ENCODE measurements around the gene HOXB1.

The HOXB1 gene

DNA sequence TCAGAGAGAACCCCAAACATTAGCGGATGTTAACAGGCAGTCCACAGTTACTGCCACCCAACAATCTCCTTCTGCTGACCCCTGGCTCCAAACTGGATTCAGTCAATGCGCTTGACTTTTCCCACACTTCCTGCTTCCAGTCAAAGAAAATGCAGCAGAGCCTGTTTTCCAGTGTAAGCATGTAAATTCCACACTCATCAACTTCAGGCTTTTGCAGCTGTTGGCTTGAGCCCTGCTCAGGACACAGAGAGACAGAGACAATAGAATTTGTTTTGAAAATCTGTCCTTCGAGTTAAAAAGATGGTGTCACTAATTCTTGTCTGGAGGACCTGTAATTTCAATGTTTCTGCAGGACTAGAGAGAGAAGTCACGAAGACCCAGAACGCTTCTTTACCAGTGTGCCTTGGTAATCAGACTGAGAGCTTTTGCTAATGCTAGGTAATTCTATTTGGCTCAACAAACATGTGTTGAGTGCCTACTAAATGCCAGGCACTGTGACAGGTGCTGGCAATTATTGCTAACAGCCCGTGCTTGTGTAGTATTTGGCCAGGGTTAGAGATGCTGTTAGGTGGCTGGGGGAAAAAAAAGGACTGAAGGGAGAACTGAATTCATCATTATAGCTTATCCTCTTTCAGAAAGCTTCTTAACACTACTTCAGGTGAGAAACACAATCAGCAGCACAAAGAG lies 32.5 kb downstream of the HOXB1 start:
- TF ChIP-seq GATA2 (IDR thresholded peaks at IDR 0.05; ENCODE audit: low read depth, low read length): no peak
- no peak for TF ChIP-seq GATA3 (IDR thresholded peaks at IDR 0.05; ENCODE audit: low read depth, low read length)

DNA sequence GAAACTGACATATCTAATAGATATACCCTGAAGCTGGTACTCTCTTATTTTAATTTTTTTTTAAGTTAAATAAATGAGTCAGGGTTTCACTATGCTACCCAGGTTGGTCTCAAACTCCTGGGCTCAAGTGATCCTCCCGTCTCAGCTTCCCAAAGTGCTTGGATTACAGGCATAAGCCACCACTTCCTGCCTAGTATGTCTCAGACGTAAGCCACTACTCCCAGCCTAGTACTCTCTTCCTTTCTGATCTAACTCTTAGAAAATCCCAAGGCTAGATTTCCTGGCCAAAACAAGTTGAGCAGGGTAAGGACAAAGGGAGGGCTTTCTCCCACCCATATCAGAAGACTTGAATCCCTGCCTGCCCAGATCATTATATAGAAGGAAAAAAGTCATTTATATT lies 33.7 kb downstream of the HOXB1 start:
- TF ChIP-seq GATA2 (IDR thresholded peaks at IDR 0.05; ENCODE audit: low read depth, low read length): no peak
- TF ChIP-seq GATA3 (IDR thresholded peaks at IDR 0.05; ENCODE audit: low read depth, low read length): no peak

DNA sequence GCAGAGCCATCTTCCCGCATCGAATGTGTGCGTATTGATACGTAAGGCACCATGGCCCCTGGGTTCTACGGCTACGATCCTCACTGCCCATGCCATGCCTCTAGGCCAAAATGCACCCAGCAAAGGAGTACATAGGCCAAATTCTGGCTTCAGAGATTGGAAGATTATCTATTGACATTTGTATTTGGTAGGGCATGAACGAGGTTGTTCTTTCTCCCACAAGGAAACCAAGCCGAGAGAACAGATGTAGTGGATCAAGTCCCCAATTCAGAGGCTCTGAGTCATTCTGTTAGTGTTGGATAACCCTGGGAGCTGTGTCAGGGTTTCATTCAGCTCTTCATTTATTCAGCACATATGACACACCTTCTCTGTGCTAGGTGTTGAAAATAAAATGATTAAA lies 36.5 kb downstream of the HOXB1 start:
- TF ChIP-seq GATA2 (IDR thresholded peaks at IDR 0.05; ENCODE audit: low read depth, low read length) (no peak), GATA3 (IDR thresholded peaks at IDR 0.05; ENCODE audit: low read depth, low read length) (no peak)

DNA sequence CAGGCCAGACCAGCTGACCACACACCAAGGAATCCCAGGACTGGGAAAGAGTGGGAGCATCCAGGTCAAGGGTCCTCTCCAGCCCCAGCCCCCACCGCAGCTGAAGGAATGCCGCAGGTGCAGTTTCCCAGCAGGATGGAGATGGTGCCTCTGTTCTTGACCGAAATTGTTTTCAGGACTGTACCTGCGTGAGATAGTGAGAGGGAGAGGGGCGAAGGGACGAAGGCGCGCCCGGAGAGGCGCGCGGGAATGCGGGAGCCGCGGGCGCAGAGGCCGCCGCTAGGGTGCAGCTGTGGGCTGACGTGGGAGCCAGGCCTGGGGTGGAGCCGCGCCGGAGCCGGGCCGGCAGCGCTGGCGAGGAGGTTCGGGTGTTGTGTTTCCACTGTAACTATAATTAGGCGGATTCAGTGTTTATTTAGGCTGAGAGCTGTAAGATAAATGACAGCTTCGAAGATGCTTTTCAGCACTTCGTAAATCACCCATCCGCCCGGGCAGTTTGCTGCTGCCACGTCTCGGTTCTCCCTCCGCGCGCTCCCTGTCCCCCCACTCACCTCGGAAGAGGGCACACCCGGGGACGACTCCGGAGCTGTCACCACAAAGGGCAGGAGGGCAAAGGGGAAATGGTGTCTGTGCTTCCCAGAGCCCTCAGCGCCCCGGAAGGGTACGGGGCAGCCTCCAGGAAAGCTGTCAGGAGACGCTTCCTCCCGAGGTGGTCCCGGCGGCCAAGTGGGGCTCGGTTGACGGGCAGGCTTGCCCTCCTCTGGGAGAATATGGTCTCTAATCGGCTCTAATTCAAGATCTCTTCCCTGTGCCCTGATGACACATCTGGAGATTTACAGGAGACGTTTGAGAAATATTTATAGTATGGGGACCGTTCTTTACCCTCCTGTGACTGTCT lies 38.2 kb downstream of the HOXB1 start:
- TF ChIP-seq GATA2 (IDR thresholded peaks at IDR 0.05; ENCODE audit: low read depth, low read length) (no peak), GATA3 (IDR thresholded peaks at IDR 0.05; ENCODE audit: low read depth, low read length) (no peak)

DNA sequence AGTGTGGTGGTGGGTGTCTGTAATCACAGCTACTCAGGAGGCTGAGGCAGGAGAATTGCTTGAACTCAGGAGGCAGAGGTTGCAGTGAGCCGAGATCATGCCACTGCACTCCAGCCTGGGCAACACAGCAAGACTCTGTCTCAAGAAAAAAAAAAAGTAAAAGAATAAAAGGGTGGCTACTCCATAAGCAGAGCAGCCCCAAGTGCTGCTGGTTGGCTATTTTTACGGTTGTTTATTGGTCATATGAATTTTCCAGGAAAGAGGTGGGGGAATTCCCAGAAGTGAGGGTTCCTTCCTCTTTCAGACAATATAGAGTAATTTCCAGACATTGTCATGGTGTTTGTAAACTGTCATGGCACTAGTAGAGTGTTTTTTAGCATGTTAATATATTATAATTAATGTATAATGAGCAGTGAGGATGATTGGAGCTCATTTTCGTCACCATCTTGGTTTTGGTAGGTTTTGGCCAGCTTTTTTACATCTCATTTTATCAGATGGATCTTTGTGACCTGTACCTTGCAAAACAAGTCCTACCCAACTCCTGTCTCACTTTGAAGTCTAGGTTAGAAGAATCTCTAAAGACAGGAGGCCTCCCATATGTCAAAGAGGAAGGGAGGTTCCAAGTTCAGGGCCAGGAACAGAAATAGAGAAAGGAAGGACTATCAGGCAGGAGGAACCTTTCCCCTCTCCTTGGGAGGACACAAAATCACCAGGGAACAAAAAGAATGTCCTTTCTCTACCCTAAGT lies 39.1 kb downstream of the HOXB1 start:
- TF ChIP-seq GATA2 (IDR thresholded peaks at IDR 0.05; ENCODE audit: low read depth, low read length) (no peak), GATA3 (IDR thresholded peaks at IDR 0.05; ENCODE audit: low read depth, low read length) (no peak)

DNA sequence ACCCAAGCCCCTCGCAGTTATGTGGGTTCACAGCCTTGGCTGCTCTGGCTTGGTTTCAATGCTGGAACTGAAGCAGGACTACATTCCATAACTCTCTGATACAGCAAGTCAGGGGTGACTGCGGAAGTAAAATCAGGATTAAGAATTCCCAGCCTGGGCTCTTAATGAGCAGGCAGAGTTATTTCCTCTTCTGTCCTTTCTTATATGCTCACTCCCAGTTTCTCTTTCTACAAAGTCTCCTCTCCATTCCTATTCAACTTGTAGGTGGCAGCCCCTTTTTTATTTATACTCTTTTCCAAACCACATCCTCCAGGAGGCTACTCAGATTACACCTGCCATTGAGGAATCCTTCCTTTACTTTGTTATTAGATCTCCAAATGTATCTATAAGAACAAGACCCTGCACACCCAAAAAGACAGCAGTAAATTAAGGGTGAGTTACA lies 40.3 kb downstream of the HOXB1 start:
- TF ChIP-seq GATA3 (IDR thresholded peaks at IDR 0.05; ENCODE audit: low read depth, low read length) (no peak), GATA2 (IDR thresholded peaks at IDR 0.05; ENCODE audit: low read depth, low read length) (no peak)

DNA sequence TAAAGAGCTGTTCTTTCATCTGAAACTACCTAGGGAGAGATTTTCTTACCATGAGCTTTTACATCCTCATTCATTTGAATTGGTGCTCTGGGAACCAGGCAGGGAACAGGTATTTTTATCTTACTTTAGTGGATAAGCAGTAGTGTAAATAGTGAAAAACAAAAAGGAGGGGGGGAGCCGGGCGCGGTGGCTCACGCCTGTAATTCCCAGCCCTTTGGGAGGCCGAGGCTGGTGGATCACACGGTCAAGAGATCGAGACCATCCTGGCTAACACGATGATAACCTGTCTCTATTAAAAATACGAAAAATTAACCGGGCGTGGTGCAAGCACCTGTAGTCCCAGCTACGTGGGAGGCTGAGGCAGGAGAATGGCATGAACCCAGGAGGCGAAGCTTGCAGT lies 41.0 kb downstream of the HOXB1 start:
- TF ChIP-seq GATA2 (IDR thresholded peaks at IDR 0.05; ENCODE audit: low read depth, low read length) (no peak), GATA3 (IDR thresholded peaks at IDR 0.05; ENCODE audit: low read depth, low read length) (no peak)

DNA sequence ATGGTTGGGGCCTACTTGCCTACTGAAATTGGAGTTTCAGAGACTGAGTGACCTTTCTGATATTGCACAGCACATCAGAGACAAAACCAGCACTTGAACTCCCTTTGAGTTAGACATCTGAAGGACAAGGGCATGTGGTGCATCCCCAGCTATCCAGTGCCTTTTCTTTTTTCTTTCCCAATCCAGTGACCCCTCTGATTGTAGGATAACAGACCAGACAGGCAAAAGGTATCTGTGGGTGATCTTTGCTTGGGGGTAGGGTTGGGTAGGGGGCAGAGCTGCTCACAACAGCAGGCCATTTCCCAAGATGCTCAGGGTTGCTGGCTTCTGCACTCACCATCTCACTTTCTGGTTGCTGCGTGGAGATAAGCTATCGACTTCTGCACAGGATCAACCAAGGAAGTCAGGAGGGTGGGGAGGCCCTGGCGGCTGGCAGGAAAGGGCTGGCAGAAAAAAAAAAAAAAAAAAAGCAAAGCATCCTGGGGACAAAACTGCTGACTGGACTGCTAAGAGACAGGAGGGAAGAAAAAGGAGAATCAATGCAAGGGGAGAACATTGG lies 42.2 kb downstream of the HOXB1 start:
- TF ChIP-seq GATA3 (IDR thresholded peaks at IDR 0.05; ENCODE audit: low read depth, low read length) (no peak), GATA2 (IDR thresholded peaks at IDR 0.05; ENCODE audit: low read depth, low read length) (no peak)

DNA sequence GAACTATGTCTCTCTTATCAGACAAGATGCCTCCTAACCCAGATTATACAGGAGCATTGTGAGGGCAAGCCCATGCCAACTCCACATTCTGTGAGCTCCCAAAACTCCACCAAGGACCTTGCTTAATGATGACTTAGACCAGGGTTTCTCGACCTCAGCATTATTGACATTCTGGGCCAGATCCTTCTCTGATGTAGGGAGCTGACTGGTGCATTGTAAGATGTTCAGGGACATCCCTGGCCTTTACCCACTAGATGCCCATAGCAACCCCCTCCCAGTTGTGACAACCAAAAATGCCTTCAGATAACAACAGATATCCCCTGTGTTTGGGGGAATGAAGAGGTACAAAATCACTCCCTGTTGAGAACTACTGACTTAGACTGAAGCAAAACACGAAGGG lies 43.6 kb downstream of the HOXB1 start:
- TF ChIP-seq GATA3 (IDR thresholded peaks at IDR 0.05; ENCODE audit: low read depth, low read length): no peak
- TF ChIP-seq GATA2 (IDR thresholded peaks at IDR 0.05; ENCODE audit: low read depth, low read length): no peak

DNA sequence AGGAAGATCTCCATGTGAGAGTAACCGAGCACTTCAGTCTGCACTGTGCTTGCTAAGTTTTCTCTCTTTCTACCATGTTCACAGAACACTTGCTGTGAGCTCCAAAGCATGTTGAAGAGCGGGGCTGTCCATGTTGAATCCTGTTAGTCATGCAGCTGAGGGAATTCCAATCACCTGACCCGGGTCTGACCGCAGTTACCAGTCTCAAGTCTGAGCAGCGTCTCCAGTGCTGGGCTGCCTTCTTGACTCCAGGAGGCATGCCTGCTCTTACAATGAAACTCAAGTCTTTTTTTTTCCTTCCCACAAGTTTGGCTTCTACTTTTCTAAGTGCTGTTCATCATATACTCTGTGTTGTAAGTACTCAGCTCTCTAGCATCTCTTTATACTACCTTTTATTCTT lies 44.3 kb downstream of the HOXB1 start:
- no peak for TF ChIP-seq GATA3 (IDR thresholded peaks at IDR 0.05; ENCODE audit: low read depth, low read length)
- no peak for TF ChIP-seq GATA2 (IDR thresholded peaks at IDR 0.05; ENCODE audit: low read depth, low read length)

DNA sequence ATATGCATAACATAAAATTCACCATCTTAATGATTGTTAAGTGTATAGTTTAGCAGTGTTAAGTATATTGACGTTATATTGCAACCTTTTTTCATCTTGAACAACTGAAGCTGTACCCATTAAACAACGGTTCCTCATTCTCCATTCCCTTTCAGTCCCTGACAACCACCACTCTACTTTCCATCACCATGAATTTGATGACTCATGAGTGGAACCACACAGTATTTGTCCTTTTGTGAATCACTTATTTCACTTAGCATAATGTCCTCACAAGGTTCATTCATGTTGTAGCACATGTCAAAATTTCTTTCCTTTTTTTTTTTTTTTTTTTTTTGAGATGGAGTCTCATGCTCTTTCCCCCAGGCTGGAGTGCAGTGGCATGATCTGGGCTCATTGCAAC lies 46.0 kb downstream of the HOXB1 start:
- TF ChIP-seq GATA2 (IDR thresholded peaks at IDR 0.05; ENCODE audit: low read depth, low read length) (no peak), GATA3 (IDR thresholded peaks at IDR 0.05; ENCODE audit: low read depth, low read length) (no peak)

DNA sequence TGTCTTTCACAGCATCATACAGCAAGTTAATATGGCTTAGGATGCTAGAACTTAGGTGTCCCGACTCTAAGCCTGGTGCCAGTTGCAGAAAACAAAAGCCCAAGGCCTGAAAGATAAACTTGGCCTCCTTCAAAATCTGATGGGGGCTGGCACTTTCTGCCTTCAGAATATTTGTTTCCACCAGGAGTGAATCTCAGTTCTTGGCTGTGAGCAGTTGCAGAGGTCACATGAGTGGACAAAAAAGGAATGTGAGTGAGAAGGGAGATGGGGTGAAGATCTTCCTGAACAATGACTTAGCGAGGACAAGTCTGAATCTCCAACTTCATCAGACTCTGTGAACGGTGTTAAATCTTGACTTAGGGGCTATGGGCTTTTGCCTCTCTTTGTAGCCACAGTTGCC lies 46.6 kb downstream of the HOXB1 start:
- TF ChIP-seq GATA3 (IDR thresholded peaks at IDR 0.05; ENCODE audit: low read depth, low read length): no peak
- TF ChIP-seq GATA2 (IDR thresholded peaks at IDR 0.05; ENCODE audit: low read depth, low read length): no peak

DNA sequence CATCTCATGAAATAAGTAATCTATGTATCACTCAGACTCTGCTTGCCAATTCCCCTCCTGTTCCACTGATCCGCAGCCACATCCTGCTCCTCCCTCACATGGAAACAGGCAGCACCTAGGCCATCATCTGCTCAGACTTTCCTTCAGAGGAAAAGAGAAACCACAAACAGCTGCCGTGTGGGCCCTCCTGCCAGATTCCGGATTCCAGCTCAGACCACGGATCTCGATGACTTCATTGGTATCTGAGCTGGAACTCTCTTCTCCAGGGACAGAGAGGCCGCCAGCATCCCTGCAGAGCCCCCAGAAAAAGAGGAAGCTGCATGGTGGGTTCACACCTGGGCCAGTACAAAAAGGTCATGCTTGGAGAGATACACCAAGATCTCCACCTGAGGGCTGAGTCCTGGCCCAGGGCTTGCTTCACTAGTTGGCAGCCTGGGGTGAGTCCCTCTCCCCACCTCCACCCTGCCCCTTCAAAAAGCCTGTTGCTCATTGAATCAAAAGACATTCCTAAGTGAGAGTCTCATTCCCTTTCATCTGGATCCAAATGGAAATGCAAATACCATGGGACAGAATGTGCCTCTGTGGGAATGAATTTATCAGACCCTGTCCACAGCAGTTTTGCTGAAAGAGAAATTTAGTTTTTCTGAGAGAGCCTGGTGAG lies 47.2 kb downstream of the HOXB1 start:
- TF ChIP-seq GATA2 (IDR thresholded peaks at IDR 0.05; ENCODE audit: low read depth, low read length) (no peak), GATA3 (IDR thresholded peaks at IDR 0.05; ENCODE audit: low read depth, low read length) (no peak)
